MV-4-11 (cell line): Measurements from ENCODE around the gene TBCE.
"Not testable (repeated sequence)": the region's sequence is repeated elsewhere in the genome, so short reads cannot be mapped to it uniquely, and the experiment has no call there.

Experiments
- DNase-seq: peaks from one replicate; lab custom pipeline; 2025; lab: John Stamatoyannopoulos, UW

Gene TBCE

GRCh38 chr1:235450886-235451483 is 83.8 kb downstream of the TBCE start:
- no peak for DNase-seq

DNA sequence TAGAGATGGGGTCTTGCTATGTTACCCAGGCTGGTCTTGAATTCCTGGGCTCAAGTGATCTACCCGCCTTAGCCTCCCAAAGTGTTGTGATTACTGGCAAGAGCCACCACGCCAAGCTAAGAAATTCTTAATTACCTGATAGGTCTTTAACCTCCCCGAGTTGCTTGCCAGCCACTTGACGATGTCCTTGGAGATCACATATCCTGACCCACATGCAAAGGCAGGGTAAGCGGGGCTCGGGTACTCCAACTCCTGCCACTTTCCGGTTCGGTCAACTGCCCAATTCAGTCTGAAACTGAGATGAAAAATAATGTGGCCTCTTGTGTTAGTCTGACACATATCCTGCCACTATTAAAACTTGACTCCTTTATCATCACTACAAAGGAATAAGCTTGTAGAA is 86.8 kb downstream of the TBCE start:
- DNase-seq: no peak

DNA sequence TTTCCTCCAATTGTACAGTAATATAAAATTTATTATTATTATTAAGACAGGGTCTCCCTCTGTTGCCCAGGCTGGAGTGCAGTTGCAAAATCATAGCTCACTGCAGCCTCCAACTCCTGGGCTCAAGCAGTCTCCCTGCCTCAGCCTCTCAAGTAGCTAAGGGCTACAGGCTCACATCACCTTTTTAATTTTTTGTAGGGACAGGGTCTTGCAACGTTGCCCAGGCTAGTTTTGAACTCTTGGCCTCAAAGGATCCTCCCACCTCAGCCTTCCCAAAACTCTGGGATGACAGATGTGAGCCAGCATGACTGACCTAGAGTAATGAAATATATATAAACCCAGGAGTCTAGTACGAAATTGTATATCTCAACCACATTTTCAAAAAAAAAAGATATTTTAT is 87.9 kb downstream of the TBCE start:
- DNase-seq: no peak

- DNase-seq: no peak
Observed at GRCh38 chr1:235455823-235456222, 88.6 kb downstream of the TBCE start.

DNA sequence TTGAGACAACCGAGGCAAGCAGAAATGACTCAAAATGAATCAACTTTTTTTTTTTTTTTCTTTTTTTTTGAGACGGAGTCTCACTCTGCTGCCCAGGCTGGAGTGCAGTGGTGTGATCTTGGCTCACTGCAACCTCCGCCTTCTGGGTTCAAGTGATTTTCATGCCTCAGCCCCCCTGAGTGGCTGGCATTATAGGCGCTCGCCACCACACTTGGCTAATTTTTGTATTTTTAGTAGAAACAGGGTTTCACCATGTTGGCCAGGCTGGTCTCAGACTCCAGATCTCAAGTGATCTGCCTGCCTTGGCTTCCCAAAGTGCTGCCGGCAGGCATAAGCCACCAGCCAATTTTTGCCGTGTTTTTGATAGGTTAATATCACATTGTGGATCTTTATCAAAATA is 90.6 kb downstream of the TBCE start:
- DNase-seq: not testable (repeated sequence)

GRCh38 chr1:235460770-235461169 is 93.5 kb downstream of the TBCE start:
- DNase-seq: no peak

DNA sequence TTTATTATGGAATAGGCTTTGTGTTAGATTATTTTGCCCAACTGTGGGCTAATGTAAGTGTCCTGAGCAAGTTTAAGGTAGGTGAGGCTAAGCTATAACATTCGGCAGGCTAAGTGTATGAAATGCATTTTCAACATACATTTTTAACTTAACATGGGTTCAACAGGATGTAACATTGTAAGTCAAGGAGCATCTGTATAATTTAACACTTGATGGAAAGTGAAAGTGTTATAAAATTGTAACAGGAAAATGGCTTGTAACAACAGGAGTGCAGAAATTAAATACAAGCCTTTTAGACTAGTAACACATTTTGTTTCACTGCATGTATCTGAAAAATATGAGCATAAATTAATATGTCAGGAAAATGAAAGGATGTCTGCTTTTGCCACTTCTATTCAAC is 94.7 kb downstream of the TBCE start:
- DNase-seq: no peak

- not testable (repeated sequence) for DNase-seq
Observed at GRCh38 chr1:235462832-235463231, 95.6 kb downstream of the TBCE start.

- no peak for DNase-seq
Observed at GRCh38 chr1:235465066-235465465, 97.8 kb downstream of the TBCE start.

- no peak for DNase-seq
Observed at GRCh38 chr1:235468004-235468403, 100.8 kb downstream of the TBCE start.

- DNase-seq: no peak
Observed at GRCh38 chr1:235468970-235469369, 101.7 kb downstream of the TBCE start.

- DNase-seq: not testable (repeated sequence)
Observed at GRCh38 chr1:235469897-235470296, 102.7 kb downstream of the TBCE start.

- DNase-seq: no peak
Observed at GRCh38 chr1:235470741-235471439, 103.7 kb downstream of the TBCE start.

- no peak for DNase-seq
Observed at GRCh38 chr1:235473806-235474205, 106.6 kb downstream of the TBCE start.

DNA sequence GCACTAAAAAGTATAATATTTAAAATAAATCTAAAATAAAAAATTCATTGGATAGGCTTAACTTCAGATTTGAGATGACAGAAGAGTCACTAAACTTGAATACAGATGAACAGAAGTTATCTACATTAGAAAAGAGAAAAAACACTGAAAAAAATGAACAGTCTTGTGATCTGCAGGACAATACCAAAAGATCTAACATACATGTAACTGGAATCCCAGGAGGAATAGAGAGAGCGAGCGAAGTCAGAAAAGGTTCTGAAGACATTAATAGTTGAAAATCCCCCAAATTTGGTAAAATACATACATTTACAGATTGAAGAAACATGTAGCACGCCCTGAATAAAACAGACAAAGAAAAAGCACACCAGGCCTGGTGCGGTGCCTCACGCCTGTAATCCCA is 115.9 kb downstream of the TBCE start:
- DNase-seq: no peak

- no peak for DNase-seq
Observed at GRCh38 chr1:235485558-235485957, 118.3 kb downstream of the TBCE start.

DNA sequence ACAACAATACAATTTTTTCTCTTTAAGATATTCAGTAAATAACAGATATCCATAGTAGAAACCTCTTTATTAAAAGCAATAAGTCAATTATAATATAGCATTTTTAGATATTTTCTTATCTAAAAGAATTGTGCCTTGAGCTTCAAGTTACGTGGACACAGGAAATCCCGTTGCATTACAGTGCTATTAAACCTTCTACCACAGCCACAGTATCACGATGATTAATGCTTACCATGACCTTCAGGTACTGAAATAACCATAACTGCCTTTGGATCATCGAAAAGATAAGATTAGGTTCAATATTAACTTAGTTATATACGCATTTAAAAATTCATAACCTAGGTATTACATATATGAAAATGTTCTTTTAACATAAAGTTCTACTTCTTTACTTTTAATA is 119.1 kb downstream of the TBCE start:
- DNase-seq: no peak

DNA sequence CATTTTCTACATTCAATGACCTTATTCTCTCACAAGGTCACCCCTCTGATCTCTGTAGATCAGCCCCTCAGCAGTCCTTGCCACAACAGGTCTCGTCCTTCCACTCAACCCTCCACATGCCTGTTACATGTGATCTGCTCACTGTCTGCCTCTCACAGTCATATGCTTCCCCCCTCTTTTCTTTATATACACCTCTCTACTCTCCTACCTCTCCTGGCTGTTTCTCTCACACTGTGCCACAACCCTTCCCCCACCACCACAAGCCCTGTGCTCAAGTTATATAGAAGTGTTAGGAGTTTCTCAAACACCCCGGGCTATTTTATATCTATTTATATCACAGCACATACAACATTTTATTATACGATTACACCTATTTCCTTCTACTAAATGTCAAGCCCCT is 124.4 kb downstream of the TBCE start:
- DNase-seq: no peak

DNA sequence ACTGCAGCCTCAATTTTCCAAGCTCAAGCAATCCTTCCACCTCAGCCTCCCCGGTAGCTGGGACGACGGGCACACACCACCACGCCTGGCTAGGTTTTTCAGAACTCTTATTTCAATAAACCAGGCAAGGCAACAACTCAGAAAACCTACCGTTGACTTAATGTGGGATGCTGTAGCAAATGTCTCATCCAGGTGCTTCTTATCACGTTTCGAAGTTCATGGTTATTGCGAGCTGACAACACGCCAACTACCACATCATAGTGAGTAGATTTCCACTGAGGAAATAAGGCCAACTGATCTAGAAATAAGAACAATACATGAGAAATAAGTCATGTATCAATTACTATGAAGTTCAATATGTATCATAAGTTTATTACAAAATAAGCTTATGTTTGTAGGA is 127.3 kb downstream of the TBCE start:
- DNase-seq: no peak

DNA sequence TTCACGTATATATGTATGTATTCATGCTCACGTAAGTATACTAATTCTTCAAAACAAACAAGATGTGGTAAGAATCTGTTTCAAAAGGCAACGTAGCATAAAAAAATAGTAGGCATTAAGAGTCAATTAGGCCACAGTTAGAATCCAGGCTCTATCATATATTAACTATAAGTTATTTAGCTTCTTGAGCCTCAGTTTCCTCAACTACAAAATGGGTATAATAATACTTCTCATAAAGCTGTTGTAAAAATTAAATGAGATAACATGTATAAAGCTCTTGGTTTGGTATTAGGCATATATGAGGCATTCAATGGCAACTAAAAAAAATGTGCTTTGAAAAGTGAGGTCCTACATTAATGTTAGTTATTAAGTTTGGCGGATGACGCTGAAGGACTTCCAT is 127.8 kb downstream of the TBCE start:
- DNase-seq: no peak

DNA sequence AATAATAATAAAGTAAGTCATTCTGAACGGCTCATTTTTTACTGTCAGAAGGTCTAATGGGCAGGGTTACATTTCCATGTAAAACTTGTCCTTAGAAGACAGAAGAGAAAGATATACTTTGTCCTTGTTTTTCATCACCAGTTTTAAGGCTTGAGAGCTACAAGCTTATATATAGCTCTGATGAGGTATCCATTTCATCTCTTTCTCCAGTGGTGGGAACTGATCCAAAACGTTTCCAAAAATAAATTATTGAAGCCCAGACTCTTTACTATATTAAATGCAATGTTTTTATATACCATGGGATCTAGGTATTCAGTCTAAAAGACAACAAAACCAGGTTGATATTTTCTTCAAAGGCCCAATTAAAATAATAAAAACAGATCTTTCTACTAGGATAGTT is 128.3 kb downstream of the TBCE start:
- no peak for DNase-seq

DNA sequence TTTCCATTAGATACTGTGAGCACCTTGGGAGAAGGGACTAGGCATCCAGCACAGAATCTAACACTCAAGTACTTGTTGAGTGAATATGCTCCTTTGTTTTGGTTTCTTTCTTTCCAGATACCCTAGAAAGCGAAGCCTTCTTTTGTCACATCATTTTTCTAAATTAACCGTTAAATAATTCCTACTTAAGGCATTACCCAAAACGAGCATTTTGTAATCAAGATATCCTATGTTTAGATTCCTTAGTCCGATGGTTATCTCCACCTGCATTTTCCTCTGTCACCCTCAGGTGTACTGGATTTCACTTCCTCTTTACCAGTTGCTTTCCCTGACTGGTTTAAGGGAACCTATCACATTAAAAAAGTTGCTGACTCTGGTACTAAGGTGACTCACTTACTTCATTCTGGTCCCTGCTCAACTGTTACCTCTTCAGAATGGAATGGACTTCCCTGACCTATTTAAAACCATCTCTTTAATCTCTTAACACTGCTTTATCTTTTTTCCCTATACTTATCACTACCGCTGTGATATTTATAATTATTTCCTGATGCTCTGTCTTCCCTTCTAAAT is 133.8 kb downstream of the TBCE start:
- no peak for DNase-seq
